Sigmoid colon (tissue), 4 donors: ENCODE results near the gene PRKCA.

Experiments used
- EP300 ChIP-seq, 4 donors: sonication (generic); formaldehyde crosslinking; IDR thresholded peaks; one replicate each; pipeline ENCODE4 v1.6.1; 2017; ENCODE audit warnings: antibody characterized with exemption in 4 of 4
- POLR2A ChIP-seq, 2 donors: fragments of 450-650 bp; IDR thresholded peaks; one replicate each; pipeline ENCODE4 v1.6.1; 2016; ENCODE audit warnings: antibody characterized with exemption in 2 of 2, mild to moderate bottlenecking in 2 of 2, moderate library complexity in 2 of 2
- POLR2AphosphoS5 ChIP-seq, 4 donors: sonication (generic); formaldehyde crosslinking; IDR thresholded peaks; one replicate each; pipeline ENCODE4 v1.6.1; 2017; ENCODE audit warnings: antibody characterized with exemption in 4 of 4
- TF ChIP-seq, protein P1 (sequence below), 4 experiments: fragments of 450-650 bp in 3 of 4; fragments of 200-600 bp in 1 of 4; IDR thresholded peaks; one replicate each; pipeline ENCODE4 v1.5.1; 2016 to 2019; ENCODE audit warnings: antibody characterized with exemption in 4 of 4, mild to moderate bottlenecking in 3 of 4, moderate library complexity in 2 of 4

GRCh38 chr17:66746736-66747135, 444.3 kb downstream of the PRKCA start:
- TF ChIP-seq, protein P1, sequence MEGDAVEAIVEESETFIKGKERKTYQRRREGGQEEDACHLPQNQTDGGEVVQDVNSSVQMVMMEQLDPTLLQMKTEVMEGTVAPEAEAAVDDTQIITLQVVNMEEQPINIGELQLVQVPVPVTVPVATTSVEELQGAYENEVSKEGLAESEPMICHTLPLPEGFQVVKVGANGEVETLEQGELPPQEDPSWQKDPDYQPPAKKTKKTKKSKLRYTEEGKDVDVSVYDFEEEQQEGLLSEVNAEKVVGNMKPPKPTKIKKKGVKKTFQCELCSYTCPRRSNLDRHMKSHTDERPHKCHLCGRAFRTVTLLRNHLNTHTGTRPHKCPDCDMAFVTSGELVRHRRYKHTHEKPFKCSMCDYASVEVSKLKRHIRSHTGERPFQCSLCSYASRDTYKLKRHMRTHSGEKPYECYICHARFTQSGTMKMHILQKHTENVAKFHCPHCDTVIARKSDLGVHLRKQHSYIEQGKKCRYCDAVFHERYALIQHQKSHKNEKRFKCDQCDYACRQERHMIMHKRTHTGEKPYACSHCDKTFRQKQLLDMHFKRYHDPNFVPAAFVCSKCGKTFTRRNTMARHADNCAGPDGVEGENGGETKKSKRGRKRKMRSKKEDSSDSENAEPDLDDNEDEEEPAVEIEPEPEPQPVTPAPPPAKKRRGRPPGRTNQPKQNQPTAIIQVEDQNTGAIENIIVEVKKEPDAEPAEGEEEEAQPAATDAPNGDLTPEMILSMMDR (IDR thresholded peaks at IDR 0.05), result no peak
- TF ChIP-seq POLR2AphosphoS5 (IDR thresholded peaks at IDR 0.05) (no peak), EP300 (IDR thresholded peaks at IDR 0.05) (no peak), POLR2A (IDR thresholded peaks at IDR 0.05) (no peak)
